Measurements from ENCODE around the gene DGKB.
"Not testable (repeated sequence)": the region's sequence is repeated elsewhere in the genome, so short reads cannot be mapped to it uniquely, and the experiment has no call there.

Gene DGKB

GRCh38 chr7:14570750-14571607 is 331.6 kb downstream of the DGKB start:
- no peak for DNase-seq

GRCh38 chr7:14552060-14552459 is 350.5 kb downstream of the DGKB start:
- no peak for DNase-seq

DNA sequence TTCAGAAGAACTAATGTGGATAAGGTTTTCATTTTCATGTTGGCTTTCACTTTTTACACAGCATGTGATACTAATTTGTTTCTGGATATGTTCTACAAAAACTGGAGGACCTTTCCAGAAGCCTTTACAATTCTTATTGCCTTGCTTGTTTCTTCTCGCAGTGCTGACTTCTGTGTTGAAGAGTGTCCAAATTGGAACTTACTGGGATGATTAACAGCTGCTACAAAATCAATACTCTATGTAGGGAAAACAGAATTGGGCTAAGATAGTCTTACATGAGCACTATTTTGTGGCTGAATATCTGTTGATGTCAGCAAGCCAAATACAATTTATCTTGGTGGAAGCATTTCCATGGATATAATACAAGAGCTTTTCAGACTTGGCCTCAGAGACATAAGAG is 351.2 kb downstream of the DGKB start:
- no peak for DNase-seq

- DNase-seq, result no peak
Observed at GRCh38 chr7:14542624-14543023, 359.9 kb downstream of the DGKB start.

GRCh38 chr7:14521183-14521582 is 381.4 kb downstream of the DGKB start:
- DNase-seq, result no peak

DNA sequence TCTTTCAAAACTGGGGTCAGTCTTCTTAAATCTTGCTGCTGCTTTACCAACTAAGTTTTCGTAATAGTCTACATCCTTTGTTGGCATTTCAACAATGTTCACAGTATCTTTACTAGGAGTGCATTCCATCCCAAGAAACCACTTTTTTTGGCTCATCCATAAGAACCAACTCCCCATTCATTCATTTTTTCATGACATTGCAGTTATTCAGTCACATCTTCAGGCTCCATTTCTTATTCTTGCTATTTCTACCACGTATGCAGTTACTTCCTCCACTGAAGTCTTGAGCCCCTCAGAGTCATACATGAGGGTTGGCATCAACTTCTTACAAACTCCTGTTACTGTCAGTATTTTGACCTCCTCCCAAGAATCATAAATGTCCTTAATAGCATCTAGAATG is 392.3 kb downstream of the DGKB start:
- no peak for DNase-seq

DNA sequence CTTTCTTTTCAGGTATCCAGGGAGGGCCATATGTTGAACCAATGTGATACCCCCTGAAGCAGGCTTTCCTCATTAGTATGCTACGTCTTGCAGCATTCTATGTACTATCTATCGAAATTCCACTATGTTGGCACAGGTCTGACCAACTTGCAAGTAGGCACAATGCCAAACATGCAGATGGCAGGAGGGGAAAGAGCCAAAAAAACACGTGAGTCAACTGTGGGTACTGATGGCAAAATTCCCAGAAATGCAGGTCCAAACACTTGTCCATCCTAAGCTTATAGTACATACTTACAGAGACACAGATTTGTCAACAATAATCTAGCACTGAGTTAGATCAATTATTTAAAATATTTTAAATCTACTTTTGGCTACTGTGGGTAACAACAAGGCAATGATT is 394.9 kb downstream of the DGKB start:
- DNase-seq, result peak; percentile 87

DNA sequence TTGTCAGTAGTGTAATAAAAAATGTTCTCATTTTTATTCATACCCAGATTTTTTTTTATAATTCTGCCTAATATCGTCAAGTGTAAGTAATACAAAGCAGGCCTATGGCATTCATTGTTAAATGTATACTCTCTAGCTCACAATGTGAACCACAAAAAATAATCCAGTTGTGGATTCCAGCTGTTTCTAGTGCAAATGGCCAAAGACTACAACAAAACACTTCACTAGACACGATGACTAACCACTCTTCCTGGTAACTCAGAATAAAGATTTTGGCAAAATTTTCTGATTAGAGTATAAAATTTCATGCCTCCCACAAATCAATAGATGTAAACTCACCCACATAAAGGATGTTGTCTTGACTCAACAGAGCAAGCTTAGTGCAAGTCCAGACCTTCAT is 396.6 kb downstream of the DGKB start:
- DNase-seq, result no peak

DNA sequence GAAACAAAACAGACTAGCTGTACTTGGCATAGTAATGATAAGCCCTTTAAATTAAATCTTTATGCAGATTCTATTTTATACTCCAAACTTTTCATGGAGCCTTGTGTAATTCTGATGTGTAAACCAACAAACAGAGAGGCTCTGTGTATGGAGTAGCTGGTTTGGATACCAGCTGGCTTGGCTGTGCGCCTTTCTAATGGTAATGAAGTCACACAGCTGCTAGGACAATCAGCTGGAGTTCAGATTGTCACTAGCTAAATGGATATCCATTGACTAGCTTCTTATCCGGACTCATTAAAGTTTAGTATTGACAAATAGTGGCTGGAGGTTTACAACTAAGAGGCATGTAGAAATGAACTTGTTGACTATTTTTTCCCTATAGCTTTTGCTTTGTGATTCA is 398.4 kb downstream of the DGKB start:
- DNase-seq, result no peak

- no peak for DNase-seq
Observed at GRCh38 chr7:14503623-14504022, 398.9 kb downstream of the DGKB start.

GRCh38 chr7:14501436-14501835 is 401.1 kb downstream of the DGKB start:
- DNase-seq, result no peak

DNA sequence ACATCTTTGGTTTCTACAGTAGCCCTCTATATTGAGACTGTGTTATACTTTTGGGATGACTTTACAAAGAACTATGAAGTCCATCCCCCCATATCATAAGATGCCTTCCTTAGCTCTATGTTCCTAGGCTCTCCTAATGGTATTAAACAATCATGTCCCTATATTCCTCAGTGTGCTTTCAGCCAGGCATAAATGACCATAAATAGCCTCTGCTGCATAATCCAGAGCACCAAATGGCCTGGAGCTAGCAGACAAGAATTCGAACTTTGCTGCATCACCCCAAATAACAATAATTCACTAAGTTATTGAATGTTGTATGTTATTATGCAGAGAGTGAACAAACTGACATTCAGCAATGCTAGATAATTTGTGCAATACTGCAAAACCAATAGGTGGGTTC is 405.2 kb downstream of the DGKB start:
- no peak for DNase-seq

DNA sequence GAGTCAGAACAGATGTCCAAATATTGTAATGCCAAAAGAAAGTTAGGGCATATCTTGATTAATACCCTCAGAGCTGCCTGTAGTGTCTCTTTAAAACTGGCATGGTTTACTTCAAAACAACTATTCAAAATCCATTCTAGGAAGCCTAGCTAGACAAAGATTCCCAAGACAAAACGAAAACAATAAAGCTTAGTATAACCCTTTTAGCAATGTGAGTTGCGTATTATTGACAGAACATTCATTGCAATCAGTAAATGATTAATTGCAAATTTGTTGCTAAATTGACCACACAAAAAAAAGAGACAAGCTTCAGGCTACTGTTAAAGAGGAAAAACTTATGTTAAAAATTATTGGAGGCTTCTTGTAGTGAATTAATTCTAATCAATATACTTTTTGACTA is 406.9 kb downstream of the DGKB start:
- no peak for DNase-seq

DNA sequence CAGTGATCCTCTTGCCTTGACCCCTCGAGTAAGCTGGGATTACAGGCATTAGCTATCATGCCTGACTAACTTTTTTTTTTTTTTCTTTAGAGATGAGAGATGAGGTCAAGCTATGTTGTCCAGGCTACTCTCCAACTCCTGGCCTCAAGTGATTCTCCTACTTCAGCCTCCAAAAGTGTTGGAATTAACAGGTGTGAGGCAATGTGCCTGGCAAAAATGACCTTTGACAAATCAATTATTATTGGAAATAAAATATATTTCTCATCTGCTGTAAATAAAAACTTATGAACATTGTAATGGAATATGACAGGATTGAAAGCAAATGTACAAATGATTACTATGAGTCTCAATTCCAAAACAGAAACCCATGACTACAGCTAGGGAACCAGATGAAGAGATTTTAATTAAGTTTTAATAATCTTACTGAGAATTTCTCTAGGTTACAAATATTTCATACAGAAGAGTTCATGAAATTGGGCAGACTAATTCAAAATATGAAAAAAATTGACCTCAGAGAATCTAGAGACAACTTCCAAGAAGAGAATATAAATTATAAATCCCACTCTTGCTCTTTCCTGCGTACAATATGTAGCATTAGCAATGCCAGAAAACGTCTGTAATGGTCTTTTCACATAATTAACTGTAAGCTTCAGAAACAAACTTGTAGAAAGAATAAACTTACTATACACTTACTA is 414.7 kb downstream of the DGKB start:
- no peak for DNase-seq

DNA sequence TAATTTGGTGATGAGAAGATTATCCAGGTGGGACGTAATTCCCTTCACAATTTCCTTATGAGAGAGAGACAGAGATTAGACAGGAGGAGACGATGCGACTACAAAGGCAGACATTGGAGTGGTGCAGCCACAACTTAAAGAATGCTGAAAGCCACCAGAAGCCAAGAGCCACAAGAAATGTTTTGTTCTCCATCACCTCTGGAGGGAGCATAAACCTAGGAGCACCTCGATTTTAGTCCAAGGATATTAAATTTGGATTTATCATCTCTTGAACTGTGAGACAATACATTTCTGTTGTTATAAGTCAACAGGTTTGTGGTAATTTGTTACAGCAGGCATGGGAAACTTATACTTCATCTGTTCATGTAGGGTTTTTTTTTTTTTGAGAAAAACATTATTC is 418.9 kb downstream of the DGKB start:
- no peak for DNase-seq

- peak; percentile 62 for DNase-seq
Observed at GRCh38 chr7:14480281-14480680, 422.3 kb downstream of the DGKB start.

GRCh38 chr7:14478834-14479510 is 423.6 kb downstream of the DGKB start:
- DNase-seq, result no peak

DNA sequence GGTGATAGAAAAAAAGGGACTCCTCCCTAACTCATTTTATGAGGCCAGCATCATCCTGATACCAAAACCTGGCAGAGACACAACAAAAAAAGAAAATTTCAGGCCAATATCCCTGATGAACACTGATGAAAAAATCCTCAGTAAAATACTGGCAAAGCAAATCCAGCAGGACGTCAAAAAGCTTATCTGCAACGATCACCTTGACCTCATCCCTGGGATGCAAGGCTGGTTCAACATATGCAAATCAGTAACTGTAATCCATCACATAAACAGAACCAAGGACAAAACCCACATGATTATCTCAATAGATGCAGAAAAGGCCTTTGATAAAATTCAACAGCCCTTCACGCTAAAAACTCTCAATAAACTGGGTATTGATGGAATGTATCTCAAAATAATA is 440.8 kb downstream of the DGKB start:
- not testable (repeated sequence) for DNase-seq

GRCh38 chr7:14458846-14459245 is 443.7 kb downstream of the DGKB start:
- not testable (repeated sequence) for DNase-seq

DNA sequence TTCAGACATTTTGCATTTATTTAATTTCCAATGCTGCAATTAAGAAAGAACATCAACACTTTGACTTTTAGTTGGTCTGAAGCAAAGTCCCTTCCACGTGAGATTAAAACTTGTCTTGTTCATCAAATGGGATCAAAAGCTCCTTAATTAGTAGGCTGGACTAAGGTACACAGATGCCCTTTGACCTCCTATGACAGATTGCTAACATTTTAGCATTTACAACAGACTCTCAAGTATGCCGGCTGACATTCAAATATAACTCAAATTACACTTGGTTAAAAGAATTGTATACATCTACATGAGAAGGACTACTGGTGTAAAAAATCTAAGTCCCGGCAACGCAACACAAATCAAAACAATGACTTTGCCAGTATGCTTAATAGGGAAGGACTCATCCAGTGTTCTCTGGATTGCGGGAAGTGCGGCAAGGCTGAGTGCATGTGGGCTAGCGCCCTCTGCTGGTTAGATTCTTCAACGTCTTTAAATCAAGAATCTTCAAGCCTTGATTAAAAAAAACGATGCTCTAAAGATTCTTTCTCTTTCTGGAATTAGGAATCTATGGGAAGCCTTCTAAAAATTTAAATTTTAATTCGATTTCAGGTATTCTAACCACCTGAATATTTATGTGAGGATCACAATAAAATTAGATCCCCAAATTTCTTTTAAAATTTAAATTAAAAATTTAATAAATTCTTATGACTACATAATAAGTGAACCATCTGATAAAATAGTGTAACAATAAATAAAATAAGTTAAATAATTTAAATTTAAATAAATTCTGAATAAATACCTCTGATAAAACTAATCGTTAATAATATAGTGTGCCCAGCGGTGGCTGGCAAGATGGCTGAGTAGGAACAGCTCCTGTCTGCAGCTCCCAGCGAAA is 444.7 kb downstream of the DGKB start:
- DNase-seq, result peak; percentile 68

GRCh38 chr7:14449291-14449690 is 453.3 kb downstream of the DGKB start:
- no peak for DNase-seq

GRCh38 chr7:14446829-14447228 is 455.7 kb downstream of the DGKB start:
- DNase-seq, result no peak

DNA sequence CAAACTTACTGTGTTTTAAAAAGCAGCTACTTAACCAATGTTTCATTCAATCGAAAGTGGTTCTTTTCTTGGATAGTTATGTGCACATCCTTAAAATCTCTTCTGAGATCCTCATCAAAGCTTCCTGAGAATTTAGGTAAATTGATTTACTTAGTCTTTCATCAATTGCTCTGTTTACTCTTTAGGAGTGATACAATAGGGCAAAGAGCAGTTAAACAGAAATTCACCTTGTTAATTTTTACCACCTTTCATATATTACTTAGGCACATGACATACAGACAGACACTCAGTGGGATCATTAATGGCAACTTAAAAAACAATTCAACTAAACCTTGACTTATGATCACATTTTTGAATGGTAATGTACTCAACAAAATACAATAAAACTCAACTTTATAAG is 456.3 kb downstream of the DGKB start:
- DNase-seq, result no peak

Data from NCI-H1092 (cell line).